SK-N-SH treated with all-trans-retinoic acid at 6 μM for 48 hours (cell line): ENCODE measurements around the gene NUMB.

ENCODE experiments used
- ATAC-seq: fragments of 200-7000 bp; cut with Tn5 transposase; 3 replicates; pipeline ENCODE4 v1.9.1; 2020; ENCODE audit warnings: mild to moderate bottlenecking, moderate library complexity
- ARNTL ChIP-seq: fragments of 450-650 bp; formaldehyde crosslinking; IDR thresholded peaks from 2 replicates; pipeline ENCODE4 v1.5.0; 2020; ENCODE audit warnings: low read depth, mild to moderate bottlenecking, moderate library complexity, borderline replicate concordance
- BACH2 ChIP-seq: fragments of 250-450 bp; sonication (Bioruptor Pico); IDR thresholded peaks from 2 replicates; pipeline ENCODE4 v1.9.0; 2021; ENCODE audit warnings: mild to moderate bottlenecking, borderline replicate concordance
- CREB5 ChIP-seq: fragments of 250-450 bp; sonication (Bioruptor Pico); IDR thresholded peaks from 2 replicates; pipeline ENCODE4 v1.5.1; 2020; ENCODE audit warnings: low read depth, mild to moderate bottlenecking, moderate library complexity
- CSDC2 ChIP-seq: fragments of 250-450 bp; sonication (Bioruptor Pico); IDR thresholded peaks from 2 replicates; pipeline ENCODE4 v1.5.0; 2020; ENCODE audit warnings: mild to moderate bottlenecking, moderate library complexity
- ESRRG ChIP-seq: fragments of 250-450 bp; sonication (Bioruptor Pico); IDR thresholded peaks from 2 replicates; pipeline ENCODE4 v1.6.1; 2021; ENCODE audit warnings: mild to moderate bottlenecking
- GLIS3 ChIP-seq: fragments of 250-450 bp; sonication (Bioruptor Pico); IDR thresholded peaks from 2 replicates; pipeline ENCODE4 v1.5.0; 2020; ENCODE audit warnings: mild to moderate bottlenecking, moderate library complexity
- ISL1 ChIP-seq: fragments of 250-450 bp; sonication (Bioruptor Pico); IDR thresholded peaks from 2 replicates; pipeline ENCODE4 v2.1.2; 2022; ENCODE audit warnings: mild to moderate bottlenecking, moderate library complexity
- OSR1 ChIP-seq: fragments of 250-450 bp; sonication (Bioruptor Pico); IDR thresholded peaks from 2 replicates; pipeline ENCODE4 v1.8.0; 2022; ENCODE audit warnings: moderate library complexity, mild to moderate bottlenecking, inconsistent platforms
- POU6F1 ChIP-seq: fragments of 250-450 bp; sonication (Bioruptor Pico); IDR thresholded peaks from 2 replicates; pipeline ENCODE4 v1.8.0; 2021; ENCODE audit warnings: low read depth, mild to moderate bottlenecking, moderate library complexity, borderline replicate concordance
- PPARA ChIP-seq: fragments of 250-450 bp; sonication (Bioruptor Pico); IDR thresholded peaks from 2 replicates; pipeline ENCODE4 v1.5.0; 2020; ENCODE audit warnings: mild to moderate bottlenecking, borderline replicate concordance
- RARB ChIP-seq: fragments of 250-450 bp; sonication (Bioruptor Pico); IDR thresholded peaks from 2 replicates; pipeline ENCODE4 v1.8.0; 2021; ENCODE audit warnings: mild to moderate bottlenecking, moderate library complexity
- SNAI2 ChIP-seq: fragments of 250-450 bp; sonication (Bioruptor Pico); IDR thresholded peaks from 2 replicates; pipeline ENCODE4 v1.5.0; 2020; ENCODE audit warnings: mild to moderate bottlenecking, moderate library complexity
- TCF4 ChIP-seq: fragments of 250-450 bp; sonication (Bioruptor Pico); IDR thresholded peaks from 2 replicates; pipeline ENCODE4 v1.8.0; 2021; ENCODE audit warnings: mild to moderate bottlenecking, moderate library complexity, borderline replicate concordance
- TOX ChIP-seq: fragments of 250-450 bp; sonication (Bioruptor Pico); IDR thresholded peaks from 2 replicates; pipeline ENCODE4 v1.8.0; 2021; ENCODE audit warnings: mild to moderate bottlenecking, moderate library complexity, borderline replicate concordance
- TSHZ2 ChIP-seq: fragments of 250-450 bp; sonication (Bioruptor Pico); IDR thresholded peaks from 2 replicates; pipeline ENCODE4 v1.5.0; 2020; ENCODE audit warnings: mild to moderate bottlenecking, moderate library complexity
- ZC3H10 ChIP-seq: fragments of 250-450 bp; sonication (Bioruptor Pico); IDR thresholded peaks from 2 replicates; pipeline ENCODE4 v1.5.1; 2021; ENCODE audit warnings: mild to moderate bottlenecking, moderate library complexity
- ZFP3 ChIP-seq: fragments of 250-450 bp; sonication (Bioruptor Pico); IDR thresholded peaks from 2 replicates; pipeline ENCODE4 v1.5.0; 2020; ENCODE audit warnings: mild to moderate bottlenecking, moderate library complexity
- ZNF565 ChIP-seq: fragments of 450-650 bp; formaldehyde crosslinking; conservative IDR thresholded peaks from 2 replicates; pipeline ENCODE4 v1.5.0; 2020; ENCODE audit warnings: low read depth, mild to moderate bottlenecking, moderate library complexity
- ZNF70 ChIP-seq: fragments of 450-650 bp; formaldehyde crosslinking; IDR thresholded peaks from 2 replicates; pipeline ENCODE4 v1.5.0; 2020; ENCODE audit warnings: mild to moderate bottlenecking, moderate library complexity
- ZNF8 ChIP-seq: fragments of 450-650 bp; formaldehyde crosslinking; IDR thresholded peaks from 2 replicates; pipeline ENCODE4 v1.5.0; 2020; ENCODE audit warnings: mild to moderate bottlenecking, moderate library complexity
- TF ChIP-seq, protein P1 (sequence below): fragments of 250-450 bp; sonication (Bioruptor Pico); IDR thresholded peaks from 2 replicates; pipeline ENCODE4 v1.5.1; 2021; ENCODE audit warnings: mild to moderate bottlenecking, moderate library complexity
- TF ChIP-seq, protein P2 (sequence below): fragments of 250-450 bp; sonication (Bioruptor Pico); IDR thresholded peaks from 2 replicates; pipeline ENCODE4 v1.8.0; 2020; ENCODE audit warnings: mild to moderate bottlenecking, moderate library complexity, borderline replicate concordance

Gene NUMB

GRCh38 chr14:73243341-73243740, 215.0 kb downstream of the NUMB start:
- TF ChIP-seq ISL1 (CRISPR knock-in tag), result no peak
- TF ChIP-seq POU6F1 (CRISPR knock-in tag), result no peak
- TF ChIP-seq SNAI2 (CRISPR knock-in tag), result no peak
- TF ChIP-seq GLIS3 (CRISPR knock-in tag), result no peak
- no peak for TF ChIP-seq CREB5 (CRISPR knock-in tag)
- ATAC-seq, result no peak

DNA sequence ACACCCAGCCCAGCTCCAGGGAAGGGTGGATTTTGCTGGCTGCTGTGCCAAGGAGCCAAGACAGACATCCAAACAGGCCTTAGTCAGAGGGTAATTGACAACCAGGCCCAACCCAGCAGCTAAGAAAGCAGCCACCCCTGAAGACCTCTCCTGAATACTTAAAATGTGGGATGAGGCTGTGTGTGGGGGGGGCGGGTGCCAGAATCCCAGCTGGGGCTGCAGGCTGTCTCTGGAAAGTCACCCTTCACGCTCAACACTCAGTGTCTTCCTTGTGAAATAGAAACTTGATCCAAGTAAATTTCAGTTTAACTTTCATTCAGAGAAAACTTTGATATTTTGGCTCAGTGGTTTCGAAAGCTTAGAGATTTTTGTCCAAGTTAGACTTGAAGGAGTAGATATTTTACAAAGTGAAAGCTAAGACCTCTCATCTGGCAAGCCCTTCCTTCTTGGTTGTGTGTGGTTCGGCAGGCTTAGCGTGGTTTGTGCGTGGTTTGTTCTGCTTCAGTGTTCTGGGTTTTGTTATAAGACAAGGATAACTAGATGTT, 215.9 kb downstream of the NUMB start:
- no peak for ATAC-seq
- TF ChIP-seq ARNTL (CRISPR knock-in tag) (no peak), TOX (CRISPR knock-in tag) (no peak), ZNF70 (CRISPR knock-in tag) (no peak), TSHZ2 (CRISPR knock-in tag) (no peak), ZFP3 (CRISPR knock-in tag) (no peak), ESRRG (no peak), BACH2 (CRISPR knock-in tag) (no peak)
- TF ChIP-seq, protein P1, sequence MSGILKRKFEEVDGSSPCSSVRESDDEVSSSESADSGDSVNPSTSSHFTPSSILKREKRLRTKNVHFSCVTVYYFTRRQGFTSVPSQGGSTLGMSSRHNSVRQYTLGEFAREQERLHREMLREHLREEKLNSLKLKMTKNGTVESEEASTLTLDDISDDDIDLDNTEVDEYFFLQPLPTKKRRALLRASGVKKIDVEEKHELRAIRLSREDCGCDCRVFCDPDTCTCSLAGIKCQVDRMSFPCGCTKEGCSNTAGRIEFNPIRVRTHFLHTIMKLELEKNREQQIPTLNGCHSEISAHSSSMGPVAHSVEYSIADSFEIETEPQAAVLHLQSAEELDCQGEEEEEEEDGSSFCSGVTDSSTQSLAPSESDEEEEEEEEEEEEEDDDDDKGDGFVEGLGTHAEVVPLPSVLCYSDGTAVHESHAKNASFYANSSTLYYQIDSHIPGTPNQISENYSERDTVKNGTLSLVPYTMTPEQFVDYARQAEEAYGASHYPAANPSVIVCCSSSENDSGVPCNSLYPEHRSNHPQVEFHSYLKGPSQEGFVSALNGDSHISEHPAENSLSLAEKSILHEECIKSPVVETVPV (CRISPR knock-in tag), result no peak

GRCh38 chr14:73241481-73242165, 216.7 kb downstream of the NUMB start:
- no peak for ATAC-seq

More at GRCh38 chr14:73241481-73242165, 216.7 kb downstream of the NUMB start:
- TF ChIP-seq ZC3H10 (CRISPR knock-in tag) (no peak), TCF4 (CRISPR knock-in tag) (no peak), ARNTL (CRISPR knock-in tag) (no peak), ESRRG (no peak), TOX (CRISPR knock-in tag) (no peak), BACH2 (CRISPR knock-in tag) (no peak), ZNF8 (CRISPR knock-in tag) (no peak), TSHZ2 (CRISPR knock-in tag) (no peak), CSDC2 (CRISPR knock-in tag) (no peak), RARB (CRISPR knock-in tag) (no peak), ZNF565 (CRISPR knock-in tag) (no peak), OSR1 (no peak), PPARA (CRISPR knock-in tag) (no peak), CREB5 (CRISPR knock-in tag) (no peak)
- TF ChIP-seq, protein P1 (CRISPR knock-in tag), result no peak
- TF ChIP-seq, protein P2, sequence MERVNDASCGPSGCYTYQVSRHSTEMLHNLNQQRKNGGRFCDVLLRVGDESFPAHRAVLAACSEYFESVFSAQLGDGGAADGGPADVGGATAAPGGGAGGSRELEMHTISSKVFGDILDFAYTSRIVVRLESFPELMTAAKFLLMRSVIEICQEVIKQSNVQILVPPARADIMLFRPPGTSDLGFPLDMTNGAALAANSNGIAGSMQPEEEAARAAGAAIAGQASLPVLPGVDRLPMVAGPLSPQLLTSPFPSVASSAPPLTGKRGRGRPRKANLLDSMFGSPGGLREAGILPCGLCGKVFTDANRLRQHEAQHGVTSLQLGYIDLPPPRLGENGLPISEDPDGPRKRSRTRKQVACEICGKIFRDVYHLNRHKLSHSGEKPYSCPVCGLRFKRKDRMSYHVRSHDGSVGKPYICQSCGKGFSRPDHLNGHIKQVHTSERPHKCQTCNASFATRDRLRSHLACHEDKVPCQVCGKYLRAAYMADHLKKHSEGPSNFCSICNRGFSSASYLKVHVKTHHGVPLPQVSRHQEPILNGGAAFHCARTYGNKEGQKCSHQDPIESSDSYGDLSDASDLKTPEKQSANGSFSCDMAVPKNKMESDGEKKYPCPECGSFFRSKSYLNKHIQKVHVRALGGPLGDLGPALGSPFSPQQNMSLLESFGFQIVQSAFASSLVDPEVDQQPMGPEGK (CRISPR knock-in tag), result no peak
